Fibroblast of skin of scalp (primary cell): Measurements from ENCODE around the gene CXCL9.
"Not testable (repeated sequence)": the region's sequence is repeated elsewhere in the genome, so short reads cannot be mapped to it uniquely, and the experiment has no call there.

Experiments used
- DNase-seq: peaks from one replicate; pipeline ENCODE4 v3.0.0-alpha.2; 2013

CXCL9 gene

GRCh38 chr4:76011700-76012387 lies 4.5 kb upstream of the CXCL9 start:
- peak; percentile 81 for DNase-seq

GRCh38 chr4:76011018-76011670 lies 3.8 kb upstream of the CXCL9 start:
- no peak for DNase-seq

GRCh38 chr4:76010576-76010975 lies 3.3 kb upstream of the CXCL9 start:
- DNase-seq: no peak

- no peak for DNase-seq
These were observed 2.0 kb upstream of the CXCL9 start for GRCh38 chr4:76009311-76009710.

GRCh38 chr4:76003620-76004019 lies 3.7 kb downstream of the CXCL9 start:
- DNase-seq: no peak

- no peak for DNase-seq
These were observed 4.3 kb downstream of the CXCL9 start for GRCh38 chr4:76003035-76003434.

GRCh38 chr4:76002176-76002575 lies 5.1 kb downstream of the CXCL9 start:
- DNase-seq: peak; percentile 17

GRCh38 chr4:76001700-76002099 lies 5.6 kb downstream of the CXCL9 start:
- DNase-seq: no peak

GRCh38 chr4:76000279-76000678 lies 7.0 kb downstream of the CXCL9 start:
- no peak for DNase-seq

- DNase-seq: not testable (repeated sequence)
These were observed 8.7 kb downstream of the CXCL9 start for GRCh38 chr4:75998525-75999147.

- DNase-seq: no peak
These were observed 9.4 kb downstream of the CXCL9 start for GRCh38 chr4:75997946-75998345.

- no peak for DNase-seq
These were observed 10.2 kb downstream of the CXCL9 start for GRCh38 chr4:75997081-75997480.

- DNase-seq: peak; percentile 56
These were observed 11.6 kb downstream of the CXCL9 start for GRCh38 chr4:75995727-75996126.

- DNase-seq: no peak
These were observed 14.8 kb downstream of the CXCL9 start for GRCh38 chr4:75992462-75992861.

- peak; percentile 2 for DNase-seq
These were observed 17.3 kb downstream of the CXCL9 start for GRCh38 chr4:75989846-75990528.

GRCh38 chr4:75985116-75985515 lies 22.2 kb downstream of the CXCL9 start:
- peak; percentile 79 for DNase-seq

GRCh38 chr4:75980576-75980975 lies 26.7 kb downstream of the CXCL9 start:
- no peak for DNase-seq

GRCh38 chr4:75976177-75976576 lies 31.1 kb downstream of the CXCL9 start:
- no peak for DNase-seq

GRCh38 chr4:75973766-75974165 lies 33.5 kb downstream of the CXCL9 start:
- no peak for DNase-seq

- no peak for DNase-seq
These were observed 39.2 kb downstream of the CXCL9 start for GRCh38 chr4:75968084-75968483.

- no peak for DNase-seq
These were observed 43.8 kb downstream of the CXCL9 start for GRCh38 chr4:75963558-75963957.

- not testable (repeated sequence) for DNase-seq
These were observed 45.2 kb downstream of the CXCL9 start for GRCh38 chr4:75962072-75962471.

- DNase-seq: not testable (repeated sequence)
These were observed 48.8 kb downstream of the CXCL9 start for GRCh38 chr4:75958546-75958945.
